SK-N-SH treated with all-trans-retinoic acid at 6 μM for 48 hours (cell line): Measurements from ENCODE around the gene NUP210L.

Experiments used
- ATAC-seq: fragments of 200-7000 bp; cut with Tn5 transposase; 3 replicates; pipeline ENCODE4 v1.9.1; 2020; ENCODE audit warnings: mild to moderate bottlenecking, moderate library complexity
- ARNTL ChIP-seq: fragments of 450-650 bp; formaldehyde crosslinking; IDR thresholded peaks from 2 replicates; pipeline ENCODE4 v1.5.0; 2020; ENCODE audit warnings: low read depth, mild to moderate bottlenecking, moderate library complexity, borderline replicate concordance
- BACH2 ChIP-seq: fragments of 250-450 bp; sonication (Bioruptor Pico); IDR thresholded peaks from 2 replicates; pipeline ENCODE4 v1.9.0; 2021; ENCODE audit warnings: mild to moderate bottlenecking, borderline replicate concordance
- CSDC2 ChIP-seq: fragments of 250-450 bp; sonication (Bioruptor Pico); IDR thresholded peaks from 2 replicates; pipeline ENCODE4 v1.5.0; 2020; ENCODE audit warnings: mild to moderate bottlenecking, moderate library complexity
- ESRRG ChIP-seq: fragments of 250-450 bp; sonication (Bioruptor Pico); IDR thresholded peaks from 2 replicates; pipeline ENCODE4 v1.6.1; 2021; ENCODE audit warnings: mild to moderate bottlenecking
- GLIS3 ChIP-seq: fragments of 250-450 bp; sonication (Bioruptor Pico); IDR thresholded peaks from 2 replicates; pipeline ENCODE4 v1.5.0; 2020; ENCODE audit warnings: mild to moderate bottlenecking, moderate library complexity
- ISL1 ChIP-seq: fragments of 250-450 bp; sonication (Bioruptor Pico); IDR thresholded peaks from 2 replicates; pipeline ENCODE4 v2.1.2; 2022; ENCODE audit warnings: mild to moderate bottlenecking, moderate library complexity
- OSR1 ChIP-seq: fragments of 250-450 bp; sonication (Bioruptor Pico); IDR thresholded peaks from 2 replicates; pipeline ENCODE4 v1.8.0; 2022; ENCODE audit warnings: moderate library complexity, mild to moderate bottlenecking, inconsistent platforms
- POU6F1 ChIP-seq: fragments of 250-450 bp; sonication (Bioruptor Pico); IDR thresholded peaks from 2 replicates; pipeline ENCODE4 v1.8.0; 2021; ENCODE audit warnings: low read depth, mild to moderate bottlenecking, moderate library complexity, borderline replicate concordance
- PPARA ChIP-seq: fragments of 250-450 bp; sonication (Bioruptor Pico); IDR thresholded peaks from 2 replicates; pipeline ENCODE4 v1.5.0; 2020; ENCODE audit warnings: mild to moderate bottlenecking, borderline replicate concordance
- RARB ChIP-seq: fragments of 250-450 bp; sonication (Bioruptor Pico); IDR thresholded peaks from 2 replicates; pipeline ENCODE4 v1.8.0; 2021; ENCODE audit warnings: mild to moderate bottlenecking, moderate library complexity
- SNAI2 ChIP-seq: fragments of 250-450 bp; sonication (Bioruptor Pico); IDR thresholded peaks from 2 replicates; pipeline ENCODE4 v1.5.0; 2020; ENCODE audit warnings: mild to moderate bottlenecking, moderate library complexity
- TCF4 ChIP-seq: fragments of 250-450 bp; sonication (Bioruptor Pico); IDR thresholded peaks from 2 replicates; pipeline ENCODE4 v1.8.0; 2021; ENCODE audit warnings: mild to moderate bottlenecking, moderate library complexity, borderline replicate concordance
- TOX ChIP-seq: fragments of 250-450 bp; sonication (Bioruptor Pico); IDR thresholded peaks from 2 replicates; pipeline ENCODE4 v1.8.0; 2021; ENCODE audit warnings: mild to moderate bottlenecking, moderate library complexity, borderline replicate concordance
- ZC3H10 ChIP-seq: fragments of 250-450 bp; sonication (Bioruptor Pico); IDR thresholded peaks from 2 replicates; pipeline ENCODE4 v1.5.1; 2021; ENCODE audit warnings: mild to moderate bottlenecking, moderate library complexity
- ZFP3 ChIP-seq: fragments of 250-450 bp; sonication (Bioruptor Pico); IDR thresholded peaks from 2 replicates; pipeline ENCODE4 v1.5.0; 2020; ENCODE audit warnings: mild to moderate bottlenecking, moderate library complexity
- ZNF565 ChIP-seq: fragments of 450-650 bp; formaldehyde crosslinking; conservative IDR thresholded peaks from 2 replicates; pipeline ENCODE4 v1.5.0; 2020; ENCODE audit warnings: low read depth, mild to moderate bottlenecking, moderate library complexity
- ZNF70 ChIP-seq: fragments of 450-650 bp; formaldehyde crosslinking; IDR thresholded peaks from 2 replicates; pipeline ENCODE4 v1.5.0; 2020; ENCODE audit warnings: mild to moderate bottlenecking, moderate library complexity
- TF ChIP-seq, protein P1 (sequence below): fragments of 250-450 bp; sonication (Bioruptor Pico); IDR thresholded peaks from 2 replicates; pipeline ENCODE4 v1.5.1; 2020; ENCODE audit warnings: low read depth, mild to moderate bottlenecking, moderate library complexity
- TF ChIP-seq, protein P2 (sequence below): fragments of 250-450 bp; sonication (Bioruptor Pico); IDR thresholded peaks from 2 replicates; pipeline ENCODE4 v1.8.0; 2020; ENCODE audit warnings: mild to moderate bottlenecking, moderate library complexity, borderline replicate concordance
- TF ChIP-seq, protein P3 (sequence below): fragments of 250-450 bp; sonication (Bioruptor Pico); IDR thresholded peaks from 2 replicates; pipeline ENCODE4 v1.5.1; 2021; ENCODE audit warnings: mild to moderate bottlenecking, moderate library complexity
- TF ChIP-seq, protein P4 (sequence below): fragments of 250-450 bp; sonication (Bioruptor Pico); IDR thresholded peaks from 2 replicates; pipeline ENCODE4 v1.5.0; 2020; ENCODE audit warnings: mild to moderate bottlenecking, moderate library complexity

Gene NUP210L

GRCh38 chr1:154158307-154159125, 3.6 kb upstream of the NUP210L start:
- TF ChIP-seq, protein P1, sequence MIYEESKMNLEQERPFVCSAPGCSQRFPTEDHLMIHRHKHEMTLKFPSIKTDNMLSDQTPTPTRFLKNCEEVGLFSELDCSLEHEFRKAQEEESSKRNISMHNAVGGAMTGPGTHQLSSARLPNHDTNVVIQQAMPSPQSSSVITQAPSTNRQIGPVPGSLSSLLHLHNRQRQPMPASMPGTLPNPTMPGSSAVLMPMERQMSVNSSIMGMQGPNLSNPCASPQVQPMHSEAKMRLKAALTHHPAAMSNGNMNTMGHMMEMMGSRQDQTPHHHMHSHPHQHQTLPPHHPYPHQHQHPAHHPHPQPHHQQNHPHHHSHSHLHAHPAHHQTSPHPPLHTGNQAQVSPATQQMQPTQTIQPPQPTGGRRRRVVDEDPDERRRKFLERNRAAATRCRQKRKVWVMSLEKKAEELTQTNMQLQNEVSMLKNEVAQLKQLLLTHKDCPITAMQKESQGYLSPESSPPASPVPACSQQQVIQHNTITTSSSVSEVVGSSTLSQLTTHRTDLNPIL (CRISPR knock-in tag): no peak
- TF ChIP-seq TCF4 (CRISPR knock-in tag) (no peak), TOX (no peak), CSDC2 (no peak), ZNF565 (no peak), ZFP3 (CRISPR knock-in tag) (no peak), PPARA (CRISPR knock-in tag) (no peak), BACH2 (CRISPR knock-in tag) (no peak)
- TF ChIP-seq, protein P2, sequence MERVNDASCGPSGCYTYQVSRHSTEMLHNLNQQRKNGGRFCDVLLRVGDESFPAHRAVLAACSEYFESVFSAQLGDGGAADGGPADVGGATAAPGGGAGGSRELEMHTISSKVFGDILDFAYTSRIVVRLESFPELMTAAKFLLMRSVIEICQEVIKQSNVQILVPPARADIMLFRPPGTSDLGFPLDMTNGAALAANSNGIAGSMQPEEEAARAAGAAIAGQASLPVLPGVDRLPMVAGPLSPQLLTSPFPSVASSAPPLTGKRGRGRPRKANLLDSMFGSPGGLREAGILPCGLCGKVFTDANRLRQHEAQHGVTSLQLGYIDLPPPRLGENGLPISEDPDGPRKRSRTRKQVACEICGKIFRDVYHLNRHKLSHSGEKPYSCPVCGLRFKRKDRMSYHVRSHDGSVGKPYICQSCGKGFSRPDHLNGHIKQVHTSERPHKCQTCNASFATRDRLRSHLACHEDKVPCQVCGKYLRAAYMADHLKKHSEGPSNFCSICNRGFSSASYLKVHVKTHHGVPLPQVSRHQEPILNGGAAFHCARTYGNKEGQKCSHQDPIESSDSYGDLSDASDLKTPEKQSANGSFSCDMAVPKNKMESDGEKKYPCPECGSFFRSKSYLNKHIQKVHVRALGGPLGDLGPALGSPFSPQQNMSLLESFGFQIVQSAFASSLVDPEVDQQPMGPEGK (CRISPR knock-in tag): no peak
- ATAC-seq: no peak

- ATAC-seq: no peak
These were observed 2.8 kb upstream of the NUP210L start for GRCh38 chr1:154157520-154158306.

More at GRCh38 chr1:154157520-154158306, 2.8 kb upstream of the NUP210L start:
- TF ChIP-seq, protein P1 (CRISPR knock-in tag): no peak
- TF ChIP-seq TCF4 (CRISPR knock-in tag) (no peak), ESRRG (CRISPR knock-in tag) (no peak), ZNF565 (no peak), CSDC2 (no peak), ZFP3 (CRISPR knock-in tag) (no peak), ISL1 (no peak), POU6F1 (CRISPR knock-in tag) (no peak), ZNF70 (CRISPR knock-in tag) (no peak), OSR1 (CRISPR knock-in tag) (no peak), RARB (CRISPR knock-in tag) (no peak), ARNTL (CRISPR knock-in tag) (no peak), BACH2 (CRISPR knock-in tag) (no peak), ZC3H10 (no peak), TOX (no peak), SNAI2 (CRISPR knock-in tag) (no peak), GLIS3 (CRISPR knock-in tag) (no peak)
- TF ChIP-seq, protein P3, sequence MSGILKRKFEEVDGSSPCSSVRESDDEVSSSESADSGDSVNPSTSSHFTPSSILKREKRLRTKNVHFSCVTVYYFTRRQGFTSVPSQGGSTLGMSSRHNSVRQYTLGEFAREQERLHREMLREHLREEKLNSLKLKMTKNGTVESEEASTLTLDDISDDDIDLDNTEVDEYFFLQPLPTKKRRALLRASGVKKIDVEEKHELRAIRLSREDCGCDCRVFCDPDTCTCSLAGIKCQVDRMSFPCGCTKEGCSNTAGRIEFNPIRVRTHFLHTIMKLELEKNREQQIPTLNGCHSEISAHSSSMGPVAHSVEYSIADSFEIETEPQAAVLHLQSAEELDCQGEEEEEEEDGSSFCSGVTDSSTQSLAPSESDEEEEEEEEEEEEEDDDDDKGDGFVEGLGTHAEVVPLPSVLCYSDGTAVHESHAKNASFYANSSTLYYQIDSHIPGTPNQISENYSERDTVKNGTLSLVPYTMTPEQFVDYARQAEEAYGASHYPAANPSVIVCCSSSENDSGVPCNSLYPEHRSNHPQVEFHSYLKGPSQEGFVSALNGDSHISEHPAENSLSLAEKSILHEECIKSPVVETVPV: no peak
- TF ChIP-seq, protein P4, sequence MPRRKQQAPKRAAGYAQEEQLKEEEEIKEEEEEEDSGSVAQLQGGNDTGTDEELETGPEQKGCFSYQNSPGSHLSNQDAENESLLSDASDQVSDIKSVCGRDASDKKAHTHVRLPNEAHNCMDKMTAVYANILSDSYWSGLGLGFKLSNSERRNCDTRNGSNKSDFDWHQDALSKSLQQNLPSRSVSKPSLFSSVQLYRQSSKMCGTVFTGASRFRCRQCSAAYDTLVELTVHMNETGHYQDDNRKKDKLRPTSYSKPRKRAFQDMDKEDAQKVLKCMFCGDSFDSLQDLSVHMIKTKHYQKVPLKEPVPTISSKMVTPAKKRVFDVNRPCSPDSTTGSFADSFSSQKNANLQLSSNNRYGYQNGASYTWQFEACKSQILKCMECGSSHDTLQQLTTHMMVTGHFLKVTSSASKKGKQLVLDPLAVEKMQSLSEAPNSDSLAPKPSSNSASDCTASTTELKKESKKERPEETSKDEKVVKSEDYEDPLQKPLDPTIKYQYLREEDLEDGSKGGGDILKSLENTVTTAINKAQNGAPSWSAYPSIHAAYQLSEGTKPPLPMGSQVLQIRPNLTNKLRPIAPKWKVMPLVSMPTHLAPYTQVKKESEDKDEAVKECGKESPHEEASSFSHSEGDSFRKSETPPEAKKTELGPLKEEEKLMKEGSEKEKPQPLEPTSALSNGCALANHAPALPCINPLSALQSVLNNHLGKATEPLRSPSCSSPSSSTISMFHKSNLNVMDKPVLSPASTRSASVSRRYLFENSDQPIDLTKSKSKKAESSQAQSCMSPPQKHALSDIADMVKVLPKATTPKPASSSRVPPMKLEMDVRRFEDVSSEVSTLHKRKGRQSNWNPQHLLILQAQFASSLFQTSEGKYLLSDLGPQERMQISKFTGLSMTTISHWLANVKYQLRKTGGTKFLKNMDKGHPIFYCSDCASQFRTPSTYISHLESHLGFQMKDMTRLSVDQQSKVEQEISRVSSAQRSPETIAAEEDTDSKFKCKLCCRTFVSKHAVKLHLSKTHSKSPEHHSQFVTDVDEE: no peak
- TF ChIP-seq, protein P2 (CRISPR knock-in tag): no peak
- TF ChIP-seq, all 23 proteins: peak for 0
